T-helper 2 cell treated with Interferon-gamma antibody and Interleukin-4, amounts not matched to agents 5 μg/mL and 100 μg/mL, for 36 hours (primary cell): Measurements from ENCODE around the gene NOTCH2.

ENCODE experiments used
- DNase-seq: peaks from one replicate; pipeline ENCODE4 v3.0.0; 2021; ENCODE audit warnings: low spot score
- H3K27ac Mint-ChIP-seq: one replicate; pipeline ENCODE4 v1.8.0; 2021; ENCODE audit warnings: mild to moderate bottlenecking, mixed read lengths
- H3K27me3 Mint-ChIP-seq: one replicate; pipeline ENCODE4 v1.8.0; 2021; ENCODE audit warnings: low read depth, mixed read lengths
- H3K36me3 Mint-ChIP-seq: one replicate; pipeline ENCODE4 v1.8.0; 2021; ENCODE audit warnings: low read depth, mixed read lengths
- H3K4me1 Mint-ChIP-seq: one replicate; pipeline ENCODE4 v1.8.0; 2021; ENCODE audit warnings: low read depth, mixed read lengths
- H3K4me3 Mint-ChIP-seq: one replicate; pipeline ENCODE4 v1.8.0; 2022; ENCODE audit warnings: mild to moderate bottlenecking, moderate library complexity, mixed read lengths
- H3K9me3 Mint-ChIP-seq: one replicate; pipeline ENCODE4 v1.8.0; 2021; ENCODE audit warnings: mixed read lengths

Gene NOTCH2

GRCh38 chr1:119908661-119909060 is 160.8 kb downstream of the NOTCH2 start:
- no peaks in the 10 kb centered on the region for H3K4me1 Mint-ChIP-seq
- peaks cover 7% of the 10 kb centered on the region for H3K36me3 Mint-ChIP-seq
- DNase-seq: no peak
- peaks cover 28% of the 10 kb centered on the region for H3K27me3 Mint-ChIP-seq
- no peak overlapping the region for H3K4me3 Mint-ChIP-seq
- H3K9me3 Mint-ChIP-seq: no peaks in the 10 kb centered on the region
- H3K27ac Mint-ChIP-seq: no peak overlapping the region

DNA sequence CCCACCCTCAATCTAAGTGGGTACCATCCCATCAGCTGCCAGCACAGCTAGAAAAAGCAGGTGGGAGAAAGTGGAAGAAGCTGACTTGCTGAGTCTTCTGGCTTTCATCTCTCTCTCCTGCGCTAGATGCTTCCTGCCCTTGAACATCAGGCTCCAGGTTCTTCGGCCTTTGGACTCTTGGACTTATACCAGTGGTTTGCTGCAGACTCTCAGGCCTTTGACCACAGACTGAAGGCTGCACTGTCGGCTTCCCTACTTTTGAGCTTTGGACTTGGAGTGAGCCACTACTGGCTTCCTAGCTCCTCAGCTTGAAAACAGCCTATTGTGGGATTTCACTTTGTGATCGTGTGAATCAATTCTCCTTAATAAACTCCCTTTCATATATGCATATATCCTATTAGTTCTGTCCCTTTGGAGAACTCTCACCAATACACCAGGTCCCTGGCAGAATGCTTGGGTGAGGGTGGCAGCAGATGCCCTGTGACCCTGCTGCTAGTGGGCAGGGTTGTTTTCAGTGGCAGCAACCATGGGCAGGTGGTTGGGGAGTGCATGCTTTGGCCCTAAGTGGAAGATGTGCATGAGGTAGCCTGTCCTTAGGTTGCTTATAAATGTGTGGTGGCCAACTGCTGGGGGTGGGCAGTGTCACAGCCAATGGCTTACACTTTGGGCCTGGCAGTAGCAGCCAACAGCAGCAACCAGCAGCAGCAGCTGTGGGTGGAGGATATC is 162.4 kb downstream of the NOTCH2 start:
- no peaks in the 10 kb centered on the region for H3K36me3 Mint-ChIP-seq
- peaks cover 38% of the 10 kb centered on the region for H3K27me3 Mint-ChIP-seq
- H3K9me3 Mint-ChIP-seq: no peaks in the 10 kb centered on the region
- H3K4me1 Mint-ChIP-seq: no peaks in the 10 kb centered on the region
- no peak overlapping the region for H3K27ac Mint-ChIP-seq
- H3K4me3 Mint-ChIP-seq: no peak overlapping the region
- DNase-seq: no peak

GRCh38 chr1:119903443-119903835 is 166.0 kb downstream of the NOTCH2 start:
- Mint-ChIP-seq H3K27me3 (peaks cover 50% of the 10 kb centered on the region), H3K9me3 (no peaks in the 10 kb centered on the region), H3K36me3 (no peaks in the 10 kb centered on the region), H3K4me3 (no peak overlapping the region), H3K4me1 (no peaks in the 10 kb centered on the region), H3K27ac (no peak overlapping the region)
- DNase-seq: no peak

- H3K27me3 Mint-ChIP-seq: peaks cover 50% of the 10 kb centered on the region
- no peak for DNase-seq
- H3K4me3 Mint-ChIP-seq: no peak overlapping the region
- no peaks in the 10 kb centered on the region for H3K4me1 Mint-ChIP-seq
- H3K27ac Mint-ChIP-seq: no peak overlapping the region
- no peaks in the 10 kb centered on the region for H3K36me3 Mint-ChIP-seq
- H3K9me3 Mint-ChIP-seq: no peaks in the 10 kb centered on the region
These were observed 166.6 kb downstream of the NOTCH2 start for GRCh38 chr1:119902775-119903442.

- no peak for DNase-seq
- H3K4me1 Mint-ChIP-seq: peaks cover 4% of the 10 kb centered on the region
These were observed 170.3 kb downstream of the NOTCH2 start for GRCh38 chr1:119898981-119899720.

GRCh38 chr1:119898530-119898929 is 170.9 kb downstream of the NOTCH2 start:
- Mint-ChIP-seq H3K27me3 (peaks cover 35% of the 10 kb centered on the region), H3K27ac (no peak overlapping the region), H3K9me3 (no peaks in the 10 kb centered on the region), H3K4me1 (peaks cover 10% of the 10 kb centered on the region), H3K4me3 (no peak overlapping the region), H3K36me3 (no peaks in the 10 kb centered on the region)
- no peak for DNase-seq

More at GRCh38 chr1:119898981-119899720, 170.3 kb downstream of the NOTCH2 start:
- H3K4me3 Mint-ChIP-seq: no peak overlapping the region
- H3K27ac Mint-ChIP-seq: no peak overlapping the region
- no peaks in the 10 kb centered on the region for H3K9me3 Mint-ChIP-seq
- H3K27me3 Mint-ChIP-seq: peaks cover 40% of the 10 kb centered on the region
- H3K36me3 Mint-ChIP-seq: no peaks in the 10 kb centered on the region

GRCh38 chr1:119896303-119896702 is 173.2 kb downstream of the NOTCH2 start, which contains the start of gene ADAM30:
Gene ADAM30 (minus strand): TSS chr1:119896515. CDS start chr1:119896336, 179 bp downstream.
- no peak for DNase-seq
- no peak within 1 kb of the TSS for H3K4me3 Mint-ChIP-seq
- H3K9me3 Mint-ChIP-seq: no peaks in the 10 kb centered on the region
- H3K36me3 Mint-ChIP-seq: no peaks in the 10 kb centered on the region
- peaks cover 25% of the 10 kb centered on the region for H3K4me1 Mint-ChIP-seq
- no peak within 1 kb of the TSS for H3K27ac Mint-ChIP-seq
- peaks cover 25% of the 10 kb centered on the region for H3K27me3 Mint-ChIP-seq

DNA sequence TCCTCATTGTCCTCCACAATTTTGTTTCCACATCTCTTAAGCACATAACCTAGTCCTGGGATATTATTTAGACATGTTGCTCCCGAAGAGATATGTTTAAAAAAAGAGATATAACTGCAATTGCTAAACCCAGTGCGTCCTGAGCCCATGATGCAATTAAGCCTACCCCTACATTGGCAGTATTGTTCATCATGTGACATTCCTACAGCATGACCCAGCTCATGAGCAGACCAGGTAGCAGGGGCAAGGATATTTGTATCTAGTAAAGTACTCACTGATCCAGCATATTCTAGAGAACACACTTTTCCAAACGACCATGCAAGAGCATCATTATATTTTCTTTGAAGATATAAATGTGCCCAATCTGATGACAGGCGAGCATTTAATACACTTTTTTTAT is 174.4 kb downstream of the NOTCH2 start:
- Mint-ChIP-seq H3K27ac (no peak overlapping the region), H3K4me1 (peaks cover 27% of the 10 kb centered on the region), H3K4me3 (no peak overlapping the region), H3K36me3 (no peaks in the 10 kb centered on the region), H3K9me3 (no peaks in the 10 kb centered on the region), H3K27me3 (peaks cover 24% of the 10 kb centered on the region)
- no peak for DNase-seq

DNA sequence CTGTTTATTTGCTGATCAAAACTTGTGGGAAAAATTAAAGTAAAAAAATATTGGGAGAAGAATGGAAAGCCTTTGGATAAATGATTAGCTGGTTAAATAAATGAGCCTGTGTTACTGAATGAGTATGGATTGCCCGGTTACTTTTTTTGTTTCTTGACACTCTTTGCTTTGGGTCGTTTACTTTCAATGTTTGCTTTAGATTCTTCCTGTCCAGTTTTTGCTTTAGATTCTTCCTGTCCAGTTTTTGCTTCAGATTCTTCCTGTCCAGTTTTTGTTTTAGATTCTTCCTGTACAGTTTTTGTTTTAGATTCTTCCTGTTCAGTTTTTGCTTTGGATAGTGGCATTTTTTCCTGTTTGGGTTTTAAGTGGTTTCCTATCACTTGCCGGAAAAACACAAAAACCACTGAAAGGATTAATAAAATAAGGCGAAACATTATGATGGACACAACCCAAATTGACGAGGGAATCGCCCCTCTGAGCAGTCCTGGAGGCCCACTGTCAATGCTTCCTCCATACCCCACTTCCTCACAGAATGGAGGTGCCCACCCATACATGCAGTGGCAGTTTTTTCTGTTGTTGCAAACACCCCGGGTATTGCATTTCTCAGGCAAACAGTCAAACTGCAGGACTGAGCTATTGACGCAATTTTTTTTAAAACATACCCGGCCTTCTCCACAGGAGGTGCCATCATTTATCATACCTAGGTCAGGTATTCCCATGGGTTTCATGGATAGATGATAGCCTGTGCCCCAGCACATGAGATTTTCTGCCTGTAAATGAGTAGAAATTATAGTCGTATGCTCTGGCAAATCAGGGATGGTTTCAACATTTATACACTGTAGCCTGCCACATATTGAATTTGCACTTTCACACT is 175.4 kb downstream of the NOTCH2 start:
- no peaks in the 10 kb centered on the region for H3K36me3 Mint-ChIP-seq

GRCh38 chr1:119893238-119893791 is 176.1 kb downstream of the NOTCH2 start:
- DNase-seq: no peak
- Mint-ChIP-seq H3K36me3 (peaks cover 5% of the 10 kb centered on the region), H3K4me3 (peak overlapping the region; percentile 44), H3K9me3 (peaks cover 8% of the 10 kb centered on the region), H3K27ac (peak overlapping the region; percentile 56), H3K4me1 (peaks cover 27% of the 10 kb centered on the region), H3K27me3 (peaks cover 35% of the 10 kb centered on the region)

More for the DNA sequence above, 175.4 kb downstream of the NOTCH2 start:
- H3K27ac Mint-ChIP-seq: peak overlapping the region; percentile 56
- peaks cover under 1% of the 10 kb centered on the region for H3K9me3 Mint-ChIP-seq
- no peak for DNase-seq
- H3K4me1 Mint-ChIP-seq: peaks cover 27% of the 10 kb centered on the region
- peak overlapping the region; percentile 44 for H3K4me3 Mint-ChIP-seq
- peaks cover 28% of the 10 kb centered on the region for H3K27me3 Mint-ChIP-seq

DNA sequence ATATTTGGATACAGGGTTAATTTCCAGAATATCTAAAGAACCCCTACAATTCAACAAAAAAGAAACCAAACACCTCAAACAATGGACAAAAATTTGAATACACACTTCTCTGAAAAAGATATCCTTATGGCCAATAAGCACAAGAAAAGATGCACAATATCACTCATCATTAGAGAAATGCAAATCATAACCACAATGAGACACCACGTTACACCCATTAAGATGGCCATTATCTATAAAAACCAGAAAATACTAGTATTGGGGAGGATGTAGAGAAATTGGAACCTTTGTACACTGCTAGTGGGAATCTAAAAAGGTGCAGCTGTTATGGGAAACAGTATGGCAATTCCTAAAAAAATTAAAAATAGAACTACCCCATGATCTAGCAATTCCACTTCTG is 178.1 kb downstream of the NOTCH2 start:
- DNase-seq: no peak
- Mint-ChIP-seq H3K4me3 (no peak overlapping the region), H3K4me1 (peaks cover 27% of the 10 kb centered on the region), H3K27ac (no peak overlapping the region), H3K27me3 (peaks cover 35% of the 10 kb centered on the region), H3K36me3 (peaks cover 5% of the 10 kb centered on the region), H3K9me3 (peaks cover 10% of the 10 kb centered on the region)

GRCh38 chr1:119888476-119888875 is 181.0 kb downstream of the NOTCH2 start:
- Mint-ChIP-seq H3K9me3 (peaks cover 10% of the 10 kb centered on the region), H3K4me1 (peaks cover 17% of the 10 kb centered on the region), H3K27me3 (peaks cover 34% of the 10 kb centered on the region), H3K27ac (no peak overlapping the region), H3K36me3 (peaks cover 5% of the 10 kb centered on the region), H3K4me3 (no peak overlapping the region)
- no peak for DNase-seq

GRCh38 chr1:119887427-119887826 is 182.0 kb downstream of the NOTCH2 start:
- H3K36me3 Mint-ChIP-seq: peaks cover 5% of the 10 kb centered on the region
- H3K27me3 Mint-ChIP-seq: peaks cover 34% of the 10 kb centered on the region
- H3K4me3 Mint-ChIP-seq: no peak overlapping the region
- peaks cover 10% of the 10 kb centered on the region for H3K9me3 Mint-ChIP-seq
- no peak for DNase-seq
- peaks cover 7% of the 10 kb centered on the region for H3K4me1 Mint-ChIP-seq
- no peak overlapping the region for H3K27ac Mint-ChIP-seq
